DND-41 (cell line): Measurements from ENCODE around the gene FAF1.

ENCODE experiments used
- ATAC-seq: fragments of 200-7000 bp; cut with Tn5 transposase; 3 replicates; pipeline ENCODE4 v1.9.1; 2021; ENCODE audit warnings: low read depth; ENCODE audit not compliant: insufficient read depth
- DNase-seq: peaks from one replicate; pipeline ENCODE4 v3.0.0-alpha.2; 2020
- H2AFZ ChIP-seq: 2 replicates; pipeline ENCODE4 v1.6.0; 2012; ENCODE audit warnings: low read depth, low read length
- H3K27ac ChIP-seq: 2 replicates; pipeline ENCODE4 v1.5.1; 2012; ENCODE audit warnings: low read length, inconsistent platforms
- H3K27me3 ChIP-seq: fragments of 200-600 bp; sonication (generic); 2 replicates; pipeline ENCODE4 v1.6.0; 2012; ENCODE audit warnings: low read length, mild to moderate bottlenecking, inconsistent platforms; ENCODE audit not compliant: insufficient read depth, poor library complexity
- H3K36me3 ChIP-seq: 2 replicates; pipeline ENCODE4 v1.5.1; 2012; ENCODE audit warnings: low read length, inconsistent platforms; ENCODE audit not compliant: insufficient read depth
- H3K4me1 ChIP-seq: 2 replicates; pipeline ENCODE4 v1.5.1; 2012; ENCODE audit warnings: mild to moderate bottlenecking, low read length; ENCODE audit not compliant: insufficient read depth
- H3K4me2 ChIP-seq: 2 replicates; pipeline ENCODE4 v1.6.0; 2012; ENCODE audit warnings: mild to moderate bottlenecking, moderate library complexity, low read length, inconsistent platforms; ENCODE audit not compliant: insufficient read depth
- H3K4me3 ChIP-seq, 2 experiments: fragments of 200-600 bp in 1 of 2; shearing (Covaris generic) in 1 of 2; 2 replicates each; pipeline ENCODE4 v1.5.1; 2012 to 2016; ENCODE audit warnings: inconsistent platforms in 2 of 2, low read length in 2 of 2, mild to moderate bottlenecking in 2 of 2, low read depth in 1 of 2, moderate library complexity in 1 of 2
- H3K79me2 ChIP-seq: 2 replicates; pipeline ENCODE4 v1.6.0; 2012; ENCODE audit warnings: low read length, inconsistent platforms; ENCODE audit not compliant: insufficient read depth
- H3K9ac ChIP-seq: 2 replicates; pipeline ENCODE4 v1.6.0; 2012; ENCODE audit warnings: low read depth, mild to moderate bottlenecking, inconsistent platforms, low read length, moderate library complexity
- H3K9me3 ChIP-seq: 2 replicates; pipeline ENCODE4 v1.5.1; 2012; ENCODE audit warnings: low read length, moderate library complexity, mild to moderate bottlenecking, inconsistent platforms; ENCODE audit not compliant: insufficient read depth, severe bottlenecking
- H4K20me1 ChIP-seq: 2 replicates; pipeline ENCODE4 v1.6.0; 2012; ENCODE audit warnings: low read length; ENCODE audit not compliant: insufficient read depth
- CTCF ChIP-seq: IDR thresholded peaks from 2 replicates; pipeline ENCODE4 v1.5.1; 2012; ENCODE audit warnings: borderline replicate concordance, low read length, moderate library complexity, mild to moderate bottlenecking; ENCODE audit not compliant: poor library complexity, severe bottlenecking; ENCODE audit errors: extremely low read depth
- EZH2 ChIP-seq: IDR thresholded peaks from 3 replicates; pipeline ENCODE4 v1.6.1; 2012; ENCODE audit warnings: borderline replicate concordance, low read depth, mild to moderate bottlenecking, moderate library complexity, low read length, inconsistent platforms; ENCODE audit not compliant: severe bottlenecking

The FAF1 gene

DNA sequence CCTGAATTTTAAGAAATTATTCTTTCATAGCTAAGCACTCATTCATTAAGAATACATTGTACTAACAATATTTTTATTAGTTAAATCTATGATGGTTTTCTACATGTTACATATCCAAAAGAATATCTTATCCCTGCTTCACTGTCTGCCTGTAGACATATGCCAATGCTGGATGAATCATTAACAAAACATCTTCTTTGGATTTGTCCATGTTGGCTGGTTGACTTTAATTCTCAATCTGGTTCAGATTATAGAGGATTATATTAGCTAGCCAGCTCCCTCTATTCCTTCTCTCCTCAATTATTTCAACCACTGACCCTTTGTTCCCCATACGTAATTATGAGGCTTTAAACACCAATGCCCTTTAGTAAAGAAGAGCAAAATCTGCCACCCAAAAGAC is 398.0 kb downstream of the FAF1 start:
- Histone ChIP-seq H3K27ac (no peak overlapping the region), H3K36me3 (peaks cover 68% of the 10 kb centered on the region), H4K20me1 (no peaks in the 10 kb centered on the region), H2AFZ (no peak overlapping the region), H3K27me3 (no peaks in the 10 kb centered on the region), H3K4me3 (no peak overlapping the region), H3K9me3 (no peaks in the 10 kb centered on the region), H3K79me2 (no peaks in the 10 kb centered on the region), H3K9ac (no peak overlapping the region), H3K4me2 (no peak overlapping the region), H3K4me1 (no peaks in the 10 kb centered on the region)
- ATAC-seq: no peak
- no peak for DNase-seq
- no peak for TF ChIP-seq EZH2
- TF ChIP-seq CTCF: no peak

- Histone ChIP-seq H3K9ac (no peak overlapping the region), H2AFZ (no peak overlapping the region), H4K20me1 (no peaks in the 10 kb centered on the region), H3K9me3 (no peaks in the 10 kb centered on the region), H3K36me3 (peaks cover 54% of the 10 kb centered on the region), H3K79me2 (no peaks in the 10 kb centered on the region), H3K27ac (no peak overlapping the region), H3K4me1 (no peaks in the 10 kb centered on the region), H3K27me3 (no peaks in the 10 kb centered on the region), H3K4me2 (no peak overlapping the region), H3K4me3 (no peak overlapping the region)
- no peak for TF ChIP-seq CTCF
- TF ChIP-seq EZH2: no peak
- DNase-seq: no peak
- ATAC-seq: no peak
Measured at GRCh38 chr1:50559421-50559820, 400.6 kb downstream of the FAF1 start.

DNA sequence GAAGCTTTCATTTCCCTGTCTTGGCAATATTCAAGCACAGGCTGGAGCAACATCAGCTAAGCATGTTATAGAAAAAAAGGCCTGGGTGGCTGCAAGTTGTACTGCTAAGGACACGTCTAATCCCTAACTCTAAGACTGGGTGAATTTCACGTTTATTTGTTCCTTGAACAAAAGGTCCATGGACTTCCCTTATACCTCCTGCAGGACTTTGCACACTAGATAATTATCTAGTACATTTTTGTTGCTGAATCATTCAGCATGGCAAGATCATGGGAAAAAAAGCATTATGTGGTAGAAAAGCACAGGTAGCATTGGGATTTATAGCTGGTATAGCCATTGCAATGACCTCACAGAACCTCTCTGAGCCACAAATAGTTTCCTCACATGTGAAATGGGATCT is 406.1 kb downstream of the FAF1 start:
- Histone ChIP-seq H3K9me3 (no peaks in the 10 kb centered on the region), H3K27me3 (no peaks in the 10 kb centered on the region), H2AFZ (no peak overlapping the region), H3K4me1 (no peaks in the 10 kb centered on the region), H3K9ac (no peak overlapping the region), H3K27ac (no peak overlapping the region), H3K4me2 (no peak overlapping the region), H4K20me1 (no peaks in the 10 kb centered on the region), H3K79me2 (no peaks in the 10 kb centered on the region), H3K36me3 (peaks cover 5% of the 10 kb centered on the region; the same call in 1 of the 2 replicates), H3K4me3 (no peak overlapping the region)
- DNase-seq (no peak), ATAC-seq (no peak)
- no peak for TF ChIP-seq EZH2
- TF ChIP-seq CTCF: no peak

DNA sequence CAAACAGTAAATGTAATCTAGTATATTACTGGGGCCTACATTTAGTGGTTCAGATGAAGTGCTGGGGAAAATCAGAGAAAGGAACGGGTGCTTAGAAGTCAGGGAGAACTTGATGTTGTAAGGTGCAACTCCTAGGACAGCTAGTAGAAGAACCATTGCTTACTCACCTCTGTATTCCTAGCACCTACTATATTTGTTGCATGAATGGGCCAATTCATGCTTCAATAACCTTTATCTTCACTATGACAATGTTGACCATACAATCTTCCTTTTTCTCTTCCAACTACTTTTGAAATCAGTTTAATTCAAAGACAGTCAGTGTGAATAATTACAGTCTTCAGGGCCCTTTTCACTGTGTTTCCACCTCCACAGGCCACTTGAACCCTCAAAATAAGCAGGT is 411.8 kb downstream of the FAF1 start:
- ATAC-seq (no peak), DNase-seq (no peak)
- TF ChIP-seq CTCF: no peak
- no peak for TF ChIP-seq EZH2
- H3K4me3 ChIP-seq: no peak overlapping the region
- H3K27ac ChIP-seq: no peak overlapping the region
- H3K4me1 ChIP-seq: no peaks in the 10 kb centered on the region
- H3K36me3 ChIP-seq: no peaks in the 10 kb centered on the region; the same call in 1 of the 2 replicates
- no peak overlapping the region for H3K4me2 ChIP-seq
- H3K27me3 ChIP-seq: no peaks in the 10 kb centered on the region
- no peak overlapping the region for H3K9ac ChIP-seq
- H2AFZ ChIP-seq: no peak overlapping the region
- H3K79me2 ChIP-seq: no peaks in the 10 kb centered on the region
- no peaks in the 10 kb centered on the region for H4K20me1 ChIP-seq
- no peaks in the 10 kb centered on the region for H3K9me3 ChIP-seq
